Lower lobe of right lung (tissue), 2 donors: ENCODE data around the gene DNAH17. TPM values are rescaled to one million over a fixed set of nuclear protein-coding genes. Genes with fewer than 3 reads are reported as not detected.

Source experiments
- ATAC-seq, 2 donors: fragments of 200-7000 bp; cut with Tn5 transposase; one replicate each; pipeline ENCODE4 v1.9.1; 2020 to 2022; ENCODE audit warnings: mild to moderate bottlenecking in 2 of 2, moderate library complexity in 2 of 2
- DNase-seq: peaks from one replicate; pipeline ENCODE4 v3.0.0-alpha.2; 2020
- H3K27ac ChIP-seq: fragments of 200-600 bp; one replicate; pipeline ENCODE4 v1.8.0; 2022
- H3K27me3 ChIP-seq: fragments of 200-600 bp; one replicate; pipeline ENCODE4 v1.8.0; 2022; ENCODE audit warnings: low read depth
- H3K36me3 ChIP-seq: fragments of 200-600 bp; one replicate; pipeline ENCODE4 v1.8.0; 2022; ENCODE audit warnings: mild to moderate bottlenecking
- H3K4me1 ChIP-seq: fragments of 200-600 bp; one replicate; pipeline ENCODE4 v1.8.0; 2022
- H3K4me3 ChIP-seq: fragments of 200-600 bp; one replicate; pipeline ENCODE4 v1.8.0; 2022; ENCODE audit warnings: mild to moderate bottlenecking
- H3K9me3 ChIP-seq: fragments of 200-600 bp; one replicate; pipeline ENCODE4 v1.8.0; 2022
- intact Hi-C: fragments of 100-400 bp; cut with DNase I; formaldehyde crosslinking; loops from one replicate; pipeline ENCODE4 v1.11.0; 2022
- total RNA-seq: library from RNA; stranded (reverse); fragmentation: NEBNext Ultra II Directional; extraction: Animal tissue kit (Norgen Biotek cat#: 25700); gene quantifications from one replicate; pipeline ENCODE4 v1.2.1, GENCODE V29; 2021
- TF ChIP-seq, protein P1 (sequence below): fragments of 200-600 bp; IDR thresholded peaks from one replicate; pipeline ENCODE4 v1.8.0; 2022; ENCODE audit warnings: antibody characterized with exemption, mild to moderate bottlenecking
- donor health status: DM: no; HTN: yes; CAD: no; lungs with severe emphysema.

DNAH17 gene
- total RNA-seq, 1 donor from 2014 or later = 2.8 TPM

DNA sequence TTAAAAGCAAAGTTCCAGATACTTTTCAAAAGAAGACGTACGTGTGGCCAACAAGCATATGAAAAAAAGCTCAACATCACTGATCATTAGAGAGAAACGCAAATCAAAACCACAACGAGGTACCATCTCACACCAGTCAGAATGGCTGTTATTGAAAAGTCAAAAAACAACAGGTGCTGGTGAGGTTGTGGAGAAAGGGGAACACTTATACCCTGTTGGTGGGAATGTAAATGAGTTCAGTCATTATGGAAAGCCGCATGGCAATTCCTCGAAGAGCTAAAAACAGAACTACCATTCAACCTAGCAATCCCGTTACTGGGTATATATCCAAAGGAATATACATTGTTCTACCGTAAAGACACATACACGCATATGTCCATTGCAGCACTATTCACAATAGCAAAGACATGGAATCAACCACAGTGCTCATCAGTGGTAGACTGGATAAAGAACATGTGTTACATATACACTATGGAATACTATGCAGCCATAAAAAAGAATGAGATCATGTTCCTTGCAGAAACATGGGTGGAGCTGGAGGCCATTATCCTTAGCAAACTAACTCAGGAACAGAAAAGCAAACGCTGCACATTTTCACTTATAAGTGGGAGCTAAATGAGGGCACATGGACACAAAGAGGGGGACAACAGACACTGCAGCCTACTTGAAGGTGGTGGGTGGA, 31.1 kb upstream of the DNAH17 start:
- Histone ChIP-seq H3K27ac (no peak overlapping the region), H3K4me3 (no peak overlapping the region), H3K27me3 (no peaks in the 10 kb centered on the region), H3K36me3 (no peaks in the 10 kb centered on the region), H3K4me1 (no peaks in the 10 kb centered on the region), H3K9me3 (no peaks in the 10 kb centered on the region)
- ATAC-seq (no peak), DNase-seq (no peak)
- TF ChIP-seq, protein P1, sequence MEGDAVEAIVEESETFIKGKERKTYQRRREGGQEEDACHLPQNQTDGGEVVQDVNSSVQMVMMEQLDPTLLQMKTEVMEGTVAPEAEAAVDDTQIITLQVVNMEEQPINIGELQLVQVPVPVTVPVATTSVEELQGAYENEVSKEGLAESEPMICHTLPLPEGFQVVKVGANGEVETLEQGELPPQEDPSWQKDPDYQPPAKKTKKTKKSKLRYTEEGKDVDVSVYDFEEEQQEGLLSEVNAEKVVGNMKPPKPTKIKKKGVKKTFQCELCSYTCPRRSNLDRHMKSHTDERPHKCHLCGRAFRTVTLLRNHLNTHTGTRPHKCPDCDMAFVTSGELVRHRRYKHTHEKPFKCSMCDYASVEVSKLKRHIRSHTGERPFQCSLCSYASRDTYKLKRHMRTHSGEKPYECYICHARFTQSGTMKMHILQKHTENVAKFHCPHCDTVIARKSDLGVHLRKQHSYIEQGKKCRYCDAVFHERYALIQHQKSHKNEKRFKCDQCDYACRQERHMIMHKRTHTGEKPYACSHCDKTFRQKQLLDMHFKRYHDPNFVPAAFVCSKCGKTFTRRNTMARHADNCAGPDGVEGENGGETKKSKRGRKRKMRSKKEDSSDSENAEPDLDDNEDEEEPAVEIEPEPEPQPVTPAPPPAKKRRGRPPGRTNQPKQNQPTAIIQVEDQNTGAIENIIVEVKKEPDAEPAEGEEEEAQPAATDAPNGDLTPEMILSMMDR = no peak
- intact Hi-C loops = no loop called here

DNA sequence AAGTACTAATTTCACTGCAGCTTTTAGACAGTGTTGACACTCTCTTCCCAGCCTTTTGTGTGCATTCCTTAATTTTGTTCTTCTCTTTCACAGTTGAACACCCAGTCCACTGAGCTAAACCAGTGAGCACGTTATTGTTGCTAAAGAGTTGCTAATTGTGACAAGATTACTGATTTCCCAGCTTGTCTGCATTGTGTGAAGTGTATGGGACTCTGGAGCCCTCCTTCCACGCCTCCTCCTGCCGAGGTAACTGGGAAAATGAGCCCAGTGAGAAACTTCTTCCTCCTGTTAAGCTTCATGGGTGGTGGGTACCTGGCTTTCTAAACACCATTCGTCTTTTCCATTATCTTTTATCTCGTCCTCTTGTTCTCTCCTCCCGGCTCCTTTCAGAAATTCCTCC, 29.8 kb upstream of the DNAH17 start:
- Histone ChIP-seq H3K4me3 (no peak overlapping the region), H3K27me3 (no peaks in the 10 kb centered on the region), H3K9me3 (no peaks in the 10 kb centered on the region), H3K27ac (no peak overlapping the region), H3K4me1 (no peaks in the 10 kb centered on the region), H3K36me3 (no peaks in the 10 kb centered on the region)
- no peak for ATAC-seq
- TF ChIP-seq, protein P1 = no peak
- intact Hi-C loops = no loop called here
- DNase-seq = no peak

- intact Hi-C loops = no loop called here
- no peak for DNase-seq
Measured at GRCh38 chr17:78605886-78606285, 28.7 kb upstream of the DNAH17 start.

DNA sequence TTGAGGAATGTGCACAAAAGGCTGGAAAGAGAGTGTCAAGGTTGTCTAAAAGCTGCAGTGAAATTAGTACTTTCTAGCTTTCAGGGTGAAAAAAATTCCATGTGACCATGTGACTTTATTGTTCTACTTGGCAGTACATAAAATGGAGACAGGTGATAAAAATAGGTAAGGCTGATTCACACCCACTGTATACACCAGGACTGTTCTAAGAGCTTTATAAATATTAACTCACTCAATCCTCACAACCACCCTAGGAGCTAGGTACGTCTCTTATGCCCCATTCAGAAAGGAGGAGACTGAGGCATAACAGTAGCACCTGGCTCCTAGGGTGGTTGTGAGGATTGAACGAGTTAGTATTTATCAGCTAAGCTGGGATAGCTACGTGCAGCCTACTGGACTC, 28.2 kb upstream of the DNAH17 start:
- no peak for DNase-seq
- no peaks in the 10 kb centered on the region for H3K27me3 ChIP-seq
- H3K27ac ChIP-seq = no peak overlapping the region
- H3K36me3 ChIP-seq = no peaks in the 10 kb centered on the region
- ATAC-seq = peak in 1 of 2 donors; percentile 21
- intact Hi-C loops = no loop called here
- TF ChIP-seq, protein P1 = no peak
- no peaks in the 10 kb centered on the region for H3K9me3 ChIP-seq
- H3K4me3 ChIP-seq = no peak overlapping the region
- no peaks in the 10 kb centered on the region for H3K4me1 ChIP-seq

More at GRCh38 chr17:78605886-78606285, 28.7 kb upstream of the DNAH17 start:
- Histone ChIP-seq H3K4me1 (no peaks in the 10 kb centered on the region), H3K9me3 (no peaks in the 10 kb centered on the region), H3K27me3 (no peaks in the 10 kb centered on the region), H3K36me3 (no peaks in the 10 kb centered on the region), H3K27ac (no peak overlapping the region), H3K4me3 (no peak overlapping the region)
- ATAC-seq = no peak
- TF ChIP-seq, protein P1 = no peak

DNA sequence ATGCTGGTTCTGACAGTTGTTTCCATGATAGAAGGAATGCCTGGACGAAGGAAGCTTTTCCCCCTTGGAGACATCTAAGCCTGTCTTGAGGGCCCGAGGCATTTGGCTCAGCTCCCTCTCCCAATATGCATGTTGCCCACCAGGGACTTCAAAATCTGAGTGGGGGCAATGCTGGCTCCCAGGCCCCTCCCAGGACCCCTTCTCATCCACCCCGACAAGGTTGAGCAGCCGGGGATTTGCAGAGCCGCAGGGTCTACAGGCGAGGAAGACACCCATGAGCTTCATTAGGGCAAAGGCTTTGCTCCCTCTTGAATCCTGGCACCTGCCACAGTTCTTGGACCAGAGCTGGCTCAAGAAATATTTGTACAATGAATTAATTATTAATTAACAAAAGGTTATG, 25.1 kb upstream of the DNAH17 start:
- intact Hi-C loops = no loop called here
- Histone ChIP-seq H3K4me1 (peaks cover 7% of the 10 kb centered on the region), H3K27ac (no peak overlapping the region), H3K4me3 (no peak overlapping the region), H3K36me3 (no peaks in the 10 kb centered on the region), H3K27me3 (no peaks in the 10 kb centered on the region), H3K9me3 (no peaks in the 10 kb centered on the region)
- ATAC-seq (no peak), DNase-seq (no peak)
- TF ChIP-seq, protein P1 = no peak
